Activated CD4-positive, alpha-beta T cell treated with anti-CD3 and anti-CD28 coated beads, Interleukin-2, amount 10 ng/mL, durations not matched to agents 24 days and 14 days (primary cell): Measurements from ENCODE around the gene BLTP3A. TPM values are rescaled to one million over a fixed set of nuclear protein-coding genes. Genes with fewer than 3 reads are reported as not detected.
"Not testable (repeated sequence)": the region's sequence is repeated elsewhere in the genome, so short reads cannot be mapped to it uniquely, and the experiment has no call there.

Experiments used
- DNase-seq: peaks from one replicate; pipeline ENCODE4 v3.0.0; 2022
- H3K27ac Mint-ChIP-seq: one replicate; pipeline ENCODE4 v1.8.0; 2022; ENCODE audit warnings: mild to moderate bottlenecking, mixed read lengths
- H3K27me3 Mint-ChIP-seq: one replicate; pipeline ENCODE4 v1.8.0; 2022; ENCODE audit warnings: mixed read lengths
- H3K36me3 Mint-ChIP-seq: one replicate; pipeline ENCODE4 v1.8.0; 2022; ENCODE audit warnings: low read depth, mild to moderate bottlenecking, mixed read lengths
- H3K4me1 Mint-ChIP-seq: one replicate; pipeline ENCODE4 v1.8.0; 2021; ENCODE audit warnings: mixed read lengths
- H3K4me3 Mint-ChIP-seq: one replicate; pipeline ENCODE4 v1.8.0; 2022; ENCODE audit warnings: mild to moderate bottlenecking, moderate library complexity, mixed read lengths
- H3K9me3 Mint-ChIP-seq: one replicate; pipeline ENCODE4 v1.8.0; 2021; ENCODE audit warnings: mixed read lengths
- intact Hi-C: fragments of 100-400 bp; cut with micrococcal nuclease; formaldehyde crosslinking; loops from one replicate; pipeline ENCODE4 v1.15.1; 2023
- total RNA-seq: library from RNA; stranded (reverse); gene quantifications from 2 replicates; pipeline ENCODE4 v1.2.3, GENCODE V29; 2022

BLTP3A gene
- total RNA-seq, 1 donor from 2014 or later, result 17.0 TPM

DNA sequence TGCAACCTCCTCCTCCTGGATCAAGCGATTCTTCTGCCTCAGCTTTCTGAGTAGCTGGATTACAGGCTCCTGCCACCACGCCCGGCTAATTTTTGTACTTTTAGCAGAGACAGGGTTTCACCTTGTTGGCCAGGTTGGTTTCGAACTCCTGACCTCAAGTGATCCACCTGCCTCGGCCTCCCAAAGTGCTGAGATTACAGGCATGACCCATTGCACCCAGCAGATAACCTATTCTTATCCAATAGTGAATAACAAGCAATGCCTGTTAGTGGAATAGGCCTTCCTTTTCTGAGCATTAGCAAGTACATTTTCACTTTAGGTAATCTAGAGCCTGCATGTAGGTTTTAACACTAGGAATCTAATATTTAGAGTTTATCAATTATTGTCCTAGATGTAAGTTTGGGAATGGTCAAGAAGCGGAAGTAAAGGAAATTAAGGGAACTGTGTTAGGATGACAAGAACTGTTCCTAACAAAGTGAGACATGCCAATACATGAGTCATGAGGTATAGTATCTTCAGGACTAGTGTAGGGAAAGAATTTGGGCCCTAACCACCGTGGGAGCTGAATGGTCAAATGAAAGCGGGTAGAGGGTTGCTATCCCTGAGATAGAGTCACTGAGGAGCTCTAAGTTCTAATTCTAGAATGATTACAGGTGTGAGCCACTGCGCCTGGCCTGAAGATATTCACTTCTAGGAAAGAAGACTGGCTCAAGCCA, 15.0 kb downstream of the BLTP3A start:
- Mint-ChIP-seq H3K4me3 (no peak overlapping the region), H3K4me1 (peaks cover 4% of the 10 kb centered on the region), H3K27ac (no peak overlapping the region), H3K36me3 (no peaks in the 10 kb centered on the region), H3K9me3 (no peaks in the 10 kb centered on the region), H3K27me3 (no peaks in the 10 kb centered on the region)
- DNase-seq, result no peak
- intact Hi-C loops, result no loop called here

DNA sequence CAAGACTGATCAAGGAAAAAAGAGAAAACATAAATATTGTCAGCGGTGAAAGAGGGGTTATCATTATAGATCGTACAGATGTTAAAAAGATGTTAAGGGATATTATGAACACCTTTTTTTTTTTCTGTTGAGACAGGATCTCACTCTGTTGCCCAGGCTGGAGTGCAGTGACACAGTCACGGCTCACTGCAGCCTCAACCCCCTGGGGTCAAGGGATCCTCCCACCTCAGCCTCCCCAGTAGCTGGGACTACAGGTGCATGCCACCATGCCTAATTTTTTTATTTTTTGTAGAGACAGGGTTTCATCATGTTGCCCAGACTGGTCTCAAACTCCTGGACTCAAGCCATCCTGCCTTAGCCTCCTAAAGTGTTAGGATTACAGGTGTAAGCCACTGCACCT, 16.6 kb downstream of the BLTP3A start:
- intact Hi-C loops, DNase-seq, H3K36me3 Mint-ChIP-seq, H3K4me3 Mint-ChIP-seq, H3K27me3 Mint-ChIP-seq, H3K27ac Mint-ChIP-seq, H3K9me3 Mint-ChIP-seq, H3K4me1 Mint-ChIP-seq: not testable (repeated sequence)

DNA sequence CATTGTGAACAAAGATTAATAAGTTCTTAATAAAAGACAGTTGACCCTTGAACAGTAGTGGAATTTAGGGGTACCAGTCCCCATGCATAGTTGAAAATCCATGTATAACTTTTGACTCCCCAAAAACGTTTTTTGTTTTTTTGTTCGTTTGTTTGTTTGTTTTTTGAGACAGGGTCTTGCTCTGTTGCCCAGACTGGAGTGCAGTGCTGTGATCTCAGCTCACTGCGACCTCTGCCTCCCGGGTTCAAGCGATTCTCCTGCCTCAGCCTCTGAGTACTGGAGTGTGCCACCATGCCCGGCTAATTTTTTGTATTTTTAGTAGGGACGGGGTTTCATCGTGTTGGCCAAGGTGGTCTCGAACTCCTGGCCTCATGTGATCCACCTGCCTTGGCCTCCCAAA, 17.5 kb downstream of the BLTP3A start:
- intact Hi-C loops, result not testable (repeated sequence)

DNA sequence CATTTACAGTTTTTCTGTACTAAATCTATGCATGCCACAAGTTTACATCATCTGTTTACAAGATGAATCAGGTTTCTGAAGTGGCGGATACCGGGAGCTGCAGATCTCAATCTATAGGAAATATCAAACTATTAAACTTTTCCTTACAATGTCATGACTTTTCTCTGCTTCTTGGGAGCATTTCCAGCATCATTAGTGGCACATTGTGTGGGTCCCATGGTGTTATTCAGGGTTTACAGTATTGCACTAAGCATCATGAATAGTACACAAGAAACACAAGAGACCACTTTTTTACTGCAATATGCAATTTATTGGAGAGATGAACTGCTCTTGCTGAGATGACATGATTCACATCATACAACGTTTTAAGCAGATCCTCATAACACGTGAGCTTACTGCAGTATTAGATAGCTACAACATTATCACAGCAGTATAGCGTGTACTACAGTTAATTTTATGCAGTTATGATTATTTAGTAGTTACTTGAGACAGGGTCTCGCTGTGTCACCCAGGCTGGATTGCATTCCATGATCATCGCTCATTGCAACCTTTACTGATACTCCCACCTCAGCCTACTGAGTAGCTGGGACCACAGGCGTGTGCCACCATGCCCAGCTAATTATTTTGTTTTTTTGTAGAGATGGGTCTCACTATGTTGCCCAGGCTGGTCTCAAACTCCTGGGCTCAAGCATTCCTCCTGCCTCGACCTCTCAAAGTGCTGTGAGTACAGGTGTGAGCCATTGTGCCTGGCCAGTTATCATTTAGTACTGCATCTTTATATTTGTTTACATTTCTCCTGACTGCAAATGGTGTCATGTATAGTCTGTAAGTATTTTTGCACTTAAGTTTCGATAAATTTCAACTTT, 18.4 kb downstream of the BLTP3A start:
- Mint-ChIP-seq H3K4me3 (no peak overlapping the region), H3K4me1 (peaks cover 6% of the 10 kb centered on the region), H3K36me3 (no peaks in the 10 kb centered on the region), H3K27ac (no peak overlapping the region), H3K9me3 (no peaks in the 10 kb centered on the region), H3K27me3 (no peaks in the 10 kb centered on the region)
- intact Hi-C loops, result no loop called here
- DNase-seq, result no peak

More for the DNA sequence above, 17.5 kb downstream of the BLTP3A start:
- not testable (repeated sequence) for H3K36me3 Mint-ChIP-seq, H3K4me3 Mint-ChIP-seq, DNase-seq, H3K27me3 Mint-ChIP-seq, H3K9me3 Mint-ChIP-seq, H3K4me1 Mint-ChIP-seq, H3K27ac Mint-ChIP-seq

DNA sequence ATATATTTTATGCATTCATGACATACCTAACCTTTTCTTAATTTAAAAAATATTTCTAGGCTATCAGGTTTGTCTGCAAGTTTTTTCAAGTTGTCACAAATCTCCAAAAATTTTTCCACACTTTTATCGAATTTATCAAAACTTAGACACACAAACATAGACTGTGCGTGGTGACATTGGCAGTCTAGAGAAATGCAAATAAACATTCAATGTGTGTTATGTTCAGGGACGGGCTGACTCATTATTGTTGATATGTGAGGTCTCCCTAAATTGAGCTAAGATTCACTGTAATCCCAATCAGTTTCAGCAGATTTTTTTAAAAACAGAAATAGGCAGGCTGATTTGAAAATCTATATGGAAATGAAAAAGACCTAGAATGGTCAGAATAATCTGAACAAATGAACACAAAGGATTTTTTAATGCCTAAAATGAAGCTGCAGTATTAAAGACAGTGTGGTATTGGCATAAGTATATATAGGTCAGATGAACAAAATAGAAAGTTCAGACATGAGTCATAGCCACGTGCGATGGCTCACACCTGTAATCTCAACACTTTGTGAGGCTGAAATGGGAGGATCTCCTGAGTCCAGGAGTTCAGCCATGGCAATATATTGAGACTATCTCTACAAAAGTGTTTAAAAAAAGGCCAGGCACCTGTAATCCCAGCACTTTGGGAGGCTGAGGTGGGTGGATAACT, 19.2 kb downstream of the BLTP3A start:
- no peak for DNase-seq
- no peak overlapping the region for H3K27ac Mint-ChIP-seq
- intact Hi-C loops, result no loop called here
- no peak overlapping the region for H3K4me3 Mint-ChIP-seq
- H3K4me1 Mint-ChIP-seq, result peaks cover 6% of the 10 kb centered on the region
- H3K9me3 Mint-ChIP-seq, result no peaks in the 10 kb centered on the region
- no peaks in the 10 kb centered on the region for H3K27me3 Mint-ChIP-seq
- H3K36me3 Mint-ChIP-seq, result no peaks in the 10 kb centered on the region

DNA sequence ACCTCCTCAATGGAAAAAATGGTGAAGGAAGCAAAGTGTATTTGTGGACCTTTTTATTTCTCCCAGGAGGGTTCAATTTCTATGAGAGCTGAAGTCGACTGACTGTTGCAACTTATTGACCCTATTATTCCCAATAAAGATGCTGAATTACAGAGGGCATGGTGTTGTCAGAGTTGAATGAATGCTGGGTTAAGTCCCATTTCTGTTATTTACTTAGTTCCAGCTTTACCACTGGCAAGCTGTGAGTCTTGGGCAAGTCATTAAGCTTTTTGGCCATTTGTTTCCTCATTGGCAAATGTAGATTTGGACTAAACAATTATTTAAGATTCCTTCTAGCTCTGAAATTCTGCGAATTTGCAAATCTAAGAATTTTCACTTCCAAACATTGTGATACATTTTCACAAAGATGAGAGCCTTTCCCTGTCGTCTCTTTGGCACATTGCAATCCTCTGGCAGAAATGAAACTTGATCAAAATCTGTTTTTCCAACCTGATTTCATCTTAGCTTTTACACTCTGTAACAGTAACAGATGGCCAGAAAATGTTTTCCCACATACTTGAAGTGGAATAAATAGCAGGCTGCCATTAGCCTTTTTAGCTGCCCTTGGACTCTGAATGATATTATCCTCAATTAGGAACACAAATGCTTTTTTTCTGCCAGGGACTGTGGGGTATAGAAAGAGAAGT, 21.3 kb downstream of the BLTP3A start:
- no peaks in the 10 kb centered on the region for H3K27me3 Mint-ChIP-seq
- H3K4me3 Mint-ChIP-seq, result no peak overlapping the region
- intact Hi-C loops, result no loop called here
- H3K4me1 Mint-ChIP-seq, result peaks cover 6% of the 10 kb centered on the region
- DNase-seq, result no peak
- H3K27ac Mint-ChIP-seq, result no peak overlapping the region
- no peaks in the 10 kb centered on the region for H3K9me3 Mint-ChIP-seq
- H3K36me3 Mint-ChIP-seq, result no peaks in the 10 kb centered on the region

DNA sequence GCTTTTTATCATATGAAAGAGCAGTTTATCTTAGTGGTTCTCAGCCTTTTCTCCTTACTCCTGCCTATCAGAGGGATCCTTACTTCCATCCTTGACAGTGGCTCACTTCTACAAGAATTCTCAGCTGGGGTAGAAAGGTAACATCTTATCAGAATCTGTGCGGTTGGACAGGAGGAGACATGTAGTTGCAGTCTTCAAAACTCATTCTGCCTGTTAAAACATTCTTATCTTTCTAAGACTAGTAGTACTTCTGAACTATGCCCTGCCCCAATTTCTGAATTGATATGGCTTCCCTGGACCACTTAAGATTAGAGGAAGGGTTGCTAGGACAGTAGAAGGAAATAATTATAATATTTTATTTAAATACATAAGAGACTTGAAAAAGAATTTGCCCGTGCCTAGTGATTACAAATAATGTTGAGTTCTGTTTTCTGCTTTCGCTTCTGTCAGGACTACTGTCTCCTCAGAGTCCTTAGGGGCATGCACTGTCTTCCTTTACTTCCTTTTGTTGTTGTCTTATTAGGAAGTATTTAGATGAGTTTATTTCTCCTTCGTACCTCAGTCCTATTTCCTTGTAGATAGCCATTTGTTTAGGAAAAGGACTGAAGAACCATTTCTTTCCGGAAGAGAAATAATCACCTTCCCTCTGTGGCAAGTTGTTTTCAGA, 24.9 kb downstream of the BLTP3A start:
- Mint-ChIP-seq H3K36me3 (peaks cover 4% of the 10 kb centered on the region), H3K27me3 (no peaks in the 10 kb centered on the region), H3K9me3 (no peaks in the 10 kb centered on the region), H3K4me3 (no peak overlapping the region), H3K27ac (no peak overlapping the region), H3K4me1 (peaks cover 5% of the 10 kb centered on the region)
- no peak for DNase-seq
- intact Hi-C loops, result no loop called here

DNA sequence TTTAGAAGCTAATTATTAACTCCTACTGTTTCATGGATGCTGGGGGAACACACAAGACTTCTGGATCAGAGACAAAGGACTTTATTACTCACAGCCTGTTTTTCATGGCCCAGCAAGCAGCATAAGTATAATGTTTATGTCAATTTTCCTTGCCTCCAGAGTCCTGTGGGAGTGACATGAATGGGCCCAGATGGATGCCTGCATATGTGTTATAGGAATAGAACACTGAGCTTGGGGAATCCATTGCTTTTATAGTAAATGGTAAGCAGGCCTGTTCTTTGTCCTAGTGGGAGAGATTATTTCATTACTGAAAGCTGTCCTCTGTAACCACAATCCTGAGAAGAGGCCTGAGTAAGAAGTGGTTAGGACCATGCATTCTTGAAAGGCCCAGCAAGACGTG, 25.6 kb downstream of the BLTP3A start:
- H3K36me3 Mint-ChIP-seq, result peaks cover 7% of the 10 kb centered on the region
- no peak overlapping the region for H3K4me3 Mint-ChIP-seq
- DNase-seq, result no peak
- peaks cover 5% of the 10 kb centered on the region for H3K4me1 Mint-ChIP-seq
- H3K27ac Mint-ChIP-seq, result no peak overlapping the region
- no peaks in the 10 kb centered on the region for H3K9me3 Mint-ChIP-seq
- no peaks in the 10 kb centered on the region for H3K27me3 Mint-ChIP-seq
- intact Hi-C loops, result no loop called here

DNA sequence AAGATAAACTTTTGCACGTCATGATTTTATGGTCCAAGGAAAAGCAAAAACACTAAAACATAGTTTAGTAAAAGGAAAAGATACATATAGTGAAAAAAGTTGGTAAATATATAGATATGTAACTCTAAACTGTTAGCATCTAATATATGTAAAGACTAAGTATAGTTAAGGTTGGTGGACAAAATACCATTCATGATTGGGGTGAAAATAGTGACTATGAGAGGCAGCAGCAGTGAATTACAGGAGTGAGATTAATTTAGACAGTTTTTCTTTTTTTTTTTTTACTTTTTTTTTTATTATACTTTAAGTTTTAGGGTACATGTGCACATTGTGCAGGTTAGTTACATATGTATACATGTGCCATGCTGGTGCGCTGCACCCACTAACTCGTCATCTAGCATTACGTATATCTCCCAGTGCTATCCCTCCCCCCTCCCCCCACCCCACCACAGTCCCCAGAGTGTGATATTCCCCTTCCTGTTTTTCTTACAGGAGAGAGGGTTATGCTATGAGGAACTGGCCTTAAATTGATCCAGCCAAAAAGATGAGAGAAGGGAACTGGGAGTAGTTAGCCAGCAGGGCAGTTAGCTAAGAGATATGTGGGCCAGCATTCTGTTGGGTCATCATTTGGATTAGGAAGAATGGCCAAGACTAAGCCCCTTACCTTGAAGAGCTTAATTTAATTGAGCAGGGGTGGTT, 27.1 kb downstream of the BLTP3A start:
- H3K4me1 Mint-ChIP-seq, intact Hi-C loops, H3K4me3 Mint-ChIP-seq, DNase-seq, H3K27ac Mint-ChIP-seq, H3K9me3 Mint-ChIP-seq, H3K27me3 Mint-ChIP-seq: not testable (repeated sequence)
- H3K36me3 Mint-ChIP-seq, result peaks cover 21% of the 10 kb centered on the region

DNA sequence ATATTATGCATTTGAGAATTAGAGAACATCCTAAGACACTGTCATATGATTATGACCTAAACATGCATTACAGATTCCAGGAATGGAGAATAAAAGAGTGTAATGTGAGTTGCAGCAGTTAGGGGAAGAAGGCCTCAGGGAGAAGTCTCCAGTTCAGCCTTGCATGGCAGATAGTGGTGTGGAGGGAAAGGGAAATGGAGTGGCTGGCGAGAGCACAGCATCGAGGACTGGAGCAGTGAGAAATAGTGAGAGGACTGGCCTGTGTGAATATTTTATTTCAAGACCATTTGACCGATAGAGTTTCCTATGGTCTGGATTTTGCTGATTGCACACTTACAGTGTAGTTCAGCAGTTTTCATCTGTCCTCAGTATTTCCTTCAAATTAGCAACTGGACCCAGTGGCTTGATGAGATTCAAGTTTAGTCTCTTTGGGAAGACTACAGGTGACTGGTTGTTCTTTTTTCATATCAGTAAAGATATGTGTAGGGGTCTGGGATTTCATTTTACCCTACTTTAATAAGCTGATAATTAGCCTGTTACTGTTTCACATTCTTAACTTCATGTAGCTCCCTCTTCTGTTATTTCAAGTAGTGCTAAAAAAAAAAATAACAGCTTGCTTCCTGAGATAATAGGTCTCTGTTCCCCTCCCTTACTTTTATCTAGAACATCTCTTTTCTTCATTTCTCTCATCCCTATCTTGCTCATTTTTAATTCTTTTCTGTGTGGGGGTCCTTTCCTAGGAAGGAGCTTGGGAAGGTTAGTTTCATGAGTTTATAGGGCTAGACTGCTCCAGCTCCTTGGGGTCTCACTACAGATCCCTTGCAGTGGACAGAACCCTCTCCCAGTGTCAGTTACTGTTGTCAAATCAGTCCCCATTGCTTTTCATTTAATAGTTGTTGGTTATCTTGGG, 27.9 kb downstream of the BLTP3A start:
- Mint-ChIP-seq H3K27me3 (no peaks in the 10 kb centered on the region), H3K36me3 (peaks cover 21% of the 10 kb centered on the region), H3K9me3 (no peaks in the 10 kb centered on the region), H3K4me1 (peaks cover 5% of the 10 kb centered on the region), H3K27ac (no peak overlapping the region), H3K4me3 (no peak overlapping the region)
- intact Hi-C loops, result no loop called here
- DNase-seq, result no peak

DNA sequence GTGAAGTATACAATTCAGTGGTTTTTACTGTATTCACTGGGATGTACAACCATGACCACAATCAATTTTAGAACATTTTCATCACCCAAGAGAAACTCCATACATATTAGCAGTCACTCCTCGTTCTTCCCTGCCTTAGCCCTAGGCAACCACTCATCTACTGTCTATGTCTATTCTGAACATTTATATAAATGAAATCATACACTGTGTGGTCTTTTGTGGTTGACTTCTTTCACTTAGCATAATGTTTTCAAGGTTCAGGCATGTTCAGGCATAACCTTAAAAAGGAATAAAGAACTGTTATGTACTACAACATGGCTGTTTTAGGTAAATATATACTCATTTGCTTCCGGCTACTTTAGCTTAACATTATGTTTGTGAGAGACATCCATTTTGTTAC, 37.3 kb downstream of the BLTP3A start:
- H3K36me3 Mint-ChIP-seq, result peaks cover 23% of the 10 kb centered on the region
- H3K27me3 Mint-ChIP-seq, result no peaks in the 10 kb centered on the region
- no peaks in the 10 kb centered on the region for H3K4me1 Mint-ChIP-seq
- no peak overlapping the region for H3K27ac Mint-ChIP-seq
- intact Hi-C loops, result no loop called here
- DNase-seq, result no peak
- H3K4me3 Mint-ChIP-seq, result no peak overlapping the region
- no peaks in the 10 kb centered on the region for H3K9me3 Mint-ChIP-seq

DNA sequence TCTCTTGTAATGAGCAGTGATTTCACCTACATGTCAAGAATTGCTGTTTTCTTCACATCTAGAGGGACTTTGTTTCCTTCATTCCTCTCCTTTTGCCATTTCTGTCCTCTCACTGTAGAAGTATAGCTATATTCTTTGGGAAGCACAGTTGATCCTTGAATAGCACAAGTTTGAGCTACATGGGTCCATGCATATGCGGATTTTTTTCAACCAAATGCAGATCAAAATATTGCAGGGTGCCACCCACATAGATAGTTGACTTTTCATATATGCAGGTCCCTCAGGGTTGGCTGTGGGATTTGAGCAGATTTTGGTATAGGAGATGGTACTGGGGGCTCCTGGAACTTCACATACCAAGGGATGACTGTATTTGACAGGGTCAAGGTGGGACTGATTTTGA, 41.1 kb downstream of the BLTP3A start:
- no peaks in the 10 kb centered on the region for H3K4me1 Mint-ChIP-seq
- peaks cover 32% of the 10 kb centered on the region for H3K36me3 Mint-ChIP-seq
- DNase-seq, result no peak
- H3K4me3 Mint-ChIP-seq, result no peak overlapping the region
- intact Hi-C loops, result no loop called here
- no peaks in the 10 kb centered on the region for H3K9me3 Mint-ChIP-seq
- no peaks in the 10 kb centered on the region for H3K27me3 Mint-ChIP-seq
- no peak overlapping the region for H3K27ac Mint-ChIP-seq
